ENCODE measurements around the gene PUS1.

Gene PUS1

GRCh38 chr12:131892711-131893604 is 36.1 kb upstream of the PUS1 start:
- Histone ChIP-seq H3K4me3 (ENCODE audit: severe bottlenecking) (no peak overlapping the region), H3K36me3 (ENCODE audit: low read depth) (peaks cover 8% of the 10 kb centered on the region; the same call in 1 of the 2 replicates), H3K27ac (ENCODE audit: poor library complexity, severe bottlenecking) (no peak overlapping the region), H3K4me1 (ENCODE audit: insufficient read depth, poor library complexity, severe bottlenecking) (peaks cover 2% of the 10 kb centered on the region), H3K9me3 (ENCODE audit: severe bottlenecking) (no peaks in the 10 kb centered on the region), H3K27me3 (ENCODE audit: insufficient read depth, poor library complexity, severe bottlenecking) (no peaks in the 10 kb centered on the region)
- no peak for TF ChIP-seq CTCF (IDR thresholded peaks at IDR 0.05; ENCODE audit: poor library complexity, severe bottlenecking)
- no peak for DNase-seq (ENCODE audit: low spot score)
- ATAC-seq (ENCODE audit: low read depth) = no peak

- no peaks in the 10 kb centered on the region for H3K27me3 ChIP-seq (ENCODE audit: insufficient read depth, poor library complexity, severe bottlenecking)
- H3K27ac ChIP-seq (ENCODE audit: poor library complexity, severe bottlenecking) = no peak overlapping the region
- peaks cover 2% of the 10 kb centered on the region for H3K4me1 ChIP-seq (ENCODE audit: insufficient read depth, poor library complexity, severe bottlenecking)
- ATAC-seq (ENCODE audit: low read depth) = no peak
- no peak for TF ChIP-seq CTCF (IDR thresholded peaks at IDR 0.05; ENCODE audit: poor library complexity, severe bottlenecking)
- no peaks in the 10 kb centered on the region for H3K9me3 ChIP-seq (ENCODE audit: severe bottlenecking)
- DNase-seq (ENCODE audit: low spot score) = no peak
- peaks cover 8% of the 10 kb centered on the region; the same call in 1 of the 2 replicates for H3K36me3 ChIP-seq (ENCODE audit: low read depth)
- H3K4me3 ChIP-seq (ENCODE audit: severe bottlenecking) = no peak overlapping the region
These were observed 35.3 kb upstream of the PUS1 start for GRCh38 chr12:131893605-131894312.

- Histone ChIP-seq H3K4me3 (ENCODE audit: severe bottlenecking) (peak within 1 kb of the TSS; percentile 76), H3K27ac (ENCODE audit: poor library complexity, severe bottlenecking) (peak within 1 kb of the TSS; percentile 45)
- peak; percentile 66 for ATAC-seq (ENCODE audit: low read depth)
These were observed 34.7 kb upstream of the PUS1 start, which contains the start of gene ULK1 for GRCh38 chr12:131894313-131894860. ULK1 (plus strand) TSS chr12:131894622; CDS start chr12:131895002, 380 bp downstream.

GRCh38 chr12:131894981-131895639 is 34.0 kb upstream of the PUS1 start:
- Histone ChIP-seq H3K27me3 (ENCODE audit: insufficient read depth, poor library complexity, severe bottlenecking) (no peaks in the 10 kb centered on the region), H3K9me3 (ENCODE audit: severe bottlenecking) (no peaks in the 10 kb centered on the region), H3K4me1 (ENCODE audit: insufficient read depth, poor library complexity, severe bottlenecking) (peaks cover 3% of the 10 kb centered on the region), H3K27ac (ENCODE audit: poor library complexity, severe bottlenecking) (peak overlapping the region; percentile 45), H3K36me3 (ENCODE audit: low read depth) (peaks cover 8% of the 10 kb centered on the region; the same call in 1 of the 2 replicates), H3K4me3 (ENCODE audit: severe bottlenecking) (peak overlapping the region; percentile 76)
- TF ChIP-seq CTCF (IDR thresholded peaks at IDR 0.05; ENCODE audit: poor library complexity, severe bottlenecking) = no peak
- ATAC-seq (ENCODE audit: low read depth) (no peak), DNase-seq (ENCODE audit: low spot score) (no peak)

More at GRCh38 chr12:131894313-131894860, 34.7 kb upstream of the PUS1 start, which contains the start of gene ULK1:
- H3K36me3 ChIP-seq (ENCODE audit: low read depth) = peaks cover 8% of the 10 kb centered on the region; the same call in 1 of the 2 replicates
- no peaks in the 10 kb centered on the region for H3K9me3 ChIP-seq (ENCODE audit: severe bottlenecking)
- H3K27me3 ChIP-seq (ENCODE audit: insufficient read depth, poor library complexity, severe bottlenecking) = no peaks in the 10 kb centered on the region
- H3K4me1 ChIP-seq (ENCODE audit: insufficient read depth, poor library complexity, severe bottlenecking) = peaks cover 2% of the 10 kb centered on the region
- peak; percentile 88 for DNase-seq (ENCODE audit: low spot score)
- no peak for TF ChIP-seq CTCF (IDR thresholded peaks at IDR 0.05; ENCODE audit: poor library complexity, severe bottlenecking)

All from RWPE2 (cell line).